SK-N-SH treated with all-trans-retinoic acid at 6 μM for 48 hours (cell line): ENCODE results near the gene RBM34.

Experiments used
- ARNTL ChIP-seq: fragments of 450-650 bp; formaldehyde crosslinking; IDR thresholded peaks from 2 replicates; pipeline ENCODE4 v1.5.0; 2020; ENCODE audit warnings: low read depth, mild to moderate bottlenecking, moderate library complexity, borderline replicate concordance
- CSDC2 ChIP-seq: fragments of 250-450 bp; sonication (Bioruptor Pico); IDR thresholded peaks from 2 replicates; pipeline ENCODE4 v1.5.0; 2020; ENCODE audit warnings: mild to moderate bottlenecking, moderate library complexity
- GLIS3 ChIP-seq: fragments of 250-450 bp; sonication (Bioruptor Pico); IDR thresholded peaks from 2 replicates; pipeline ENCODE4 v1.5.0; 2020; ENCODE audit warnings: mild to moderate bottlenecking, moderate library complexity
- RARB ChIP-seq: fragments of 250-450 bp; sonication (Bioruptor Pico); IDR thresholded peaks from 2 replicates; pipeline ENCODE4 v1.8.0; 2021; ENCODE audit warnings: mild to moderate bottlenecking, moderate library complexity
- SNAI2 ChIP-seq: fragments of 250-450 bp; sonication (Bioruptor Pico); IDR thresholded peaks from 2 replicates; pipeline ENCODE4 v1.5.0; 2020; ENCODE audit warnings: mild to moderate bottlenecking, moderate library complexity
- TOX ChIP-seq: fragments of 250-450 bp; sonication (Bioruptor Pico); IDR thresholded peaks from 2 replicates; pipeline ENCODE4 v1.8.0; 2021; ENCODE audit warnings: mild to moderate bottlenecking, moderate library complexity, borderline replicate concordance
- ZC3H10 ChIP-seq: fragments of 250-450 bp; sonication (Bioruptor Pico); IDR thresholded peaks from 2 replicates; pipeline ENCODE4 v1.5.1; 2021; ENCODE audit warnings: mild to moderate bottlenecking, moderate library complexity
- ZFP3 ChIP-seq: fragments of 250-450 bp; sonication (Bioruptor Pico); IDR thresholded peaks from 2 replicates; pipeline ENCODE4 v1.5.0; 2020; ENCODE audit warnings: mild to moderate bottlenecking, moderate library complexity
- ZFP30 ChIP-seq: fragments of 450-650 bp; formaldehyde crosslinking; IDR thresholded peaks from 2 replicates; pipeline ENCODE4 v1.5.0; 2022; ENCODE audit warnings: mild to moderate bottlenecking, moderate library complexity
- ZNF565 ChIP-seq: fragments of 450-650 bp; formaldehyde crosslinking; conservative IDR thresholded peaks from 2 replicates; pipeline ENCODE4 v1.5.0; 2020; ENCODE audit warnings: low read depth, mild to moderate bottlenecking, moderate library complexity
- ZNF8 ChIP-seq: fragments of 450-650 bp; formaldehyde crosslinking; IDR thresholded peaks from 2 replicates; pipeline ENCODE4 v1.5.0; 2020; ENCODE audit warnings: mild to moderate bottlenecking, moderate library complexity
- TF ChIP-seq, protein P1 (sequence below): fragments of 250-450 bp; sonication (Bioruptor Pico); IDR thresholded peaks from 2 replicates; pipeline ENCODE4 v1.5.1; 2021; ENCODE audit warnings: mild to moderate bottlenecking, moderate library complexity
- TF ChIP-seq, protein P2 (sequence below): fragments of 250-450 bp; sonication (Bioruptor Pico); IDR thresholded peaks from 2 replicates; pipeline ENCODE4 v1.8.0; 2020; ENCODE audit warnings: mild to moderate bottlenecking, moderate library complexity, borderline replicate concordance

DNA sequence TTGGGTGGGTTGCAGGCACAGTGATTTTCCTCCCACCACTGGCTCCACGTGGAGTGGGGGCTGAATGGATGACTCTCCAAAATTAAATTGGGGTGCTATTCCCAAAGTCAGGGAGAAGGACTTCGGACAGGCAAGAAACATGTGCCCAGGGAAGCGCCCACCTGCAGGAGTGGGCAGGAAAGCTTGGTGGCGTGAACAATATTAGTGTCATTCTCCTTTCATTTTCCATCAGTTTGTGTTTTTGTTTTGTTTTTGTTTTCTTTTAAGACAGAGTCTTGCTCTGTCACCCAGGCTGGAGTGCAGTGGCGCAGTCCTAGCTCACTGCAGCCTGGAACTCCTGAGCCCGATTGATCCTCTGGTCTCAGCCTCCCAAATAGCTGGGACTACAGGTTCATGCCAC, 62.5 kb downstream of the RBM34 start:
- TF ChIP-seq TOX (CRISPR knock-in tag) (no peak), RARB (CRISPR knock-in tag) (no peak), ZFP3 (CRISPR knock-in tag) (no peak), ZNF565 (CRISPR knock-in tag) (no peak), ZC3H10 (CRISPR knock-in tag) (no peak), ZNF8 (CRISPR knock-in tag) (no peak), ARNTL (CRISPR knock-in tag) (no peak), CSDC2 (CRISPR knock-in tag) (no peak), SNAI2 (CRISPR knock-in tag) (no peak), ZFP30 (CRISPR knock-in tag) (no peak), GLIS3 (CRISPR knock-in tag) (no peak)
- TF ChIP-seq, protein P1, sequence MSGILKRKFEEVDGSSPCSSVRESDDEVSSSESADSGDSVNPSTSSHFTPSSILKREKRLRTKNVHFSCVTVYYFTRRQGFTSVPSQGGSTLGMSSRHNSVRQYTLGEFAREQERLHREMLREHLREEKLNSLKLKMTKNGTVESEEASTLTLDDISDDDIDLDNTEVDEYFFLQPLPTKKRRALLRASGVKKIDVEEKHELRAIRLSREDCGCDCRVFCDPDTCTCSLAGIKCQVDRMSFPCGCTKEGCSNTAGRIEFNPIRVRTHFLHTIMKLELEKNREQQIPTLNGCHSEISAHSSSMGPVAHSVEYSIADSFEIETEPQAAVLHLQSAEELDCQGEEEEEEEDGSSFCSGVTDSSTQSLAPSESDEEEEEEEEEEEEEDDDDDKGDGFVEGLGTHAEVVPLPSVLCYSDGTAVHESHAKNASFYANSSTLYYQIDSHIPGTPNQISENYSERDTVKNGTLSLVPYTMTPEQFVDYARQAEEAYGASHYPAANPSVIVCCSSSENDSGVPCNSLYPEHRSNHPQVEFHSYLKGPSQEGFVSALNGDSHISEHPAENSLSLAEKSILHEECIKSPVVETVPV (CRISPR knock-in tag), result no peak
- TF ChIP-seq, protein P2, sequence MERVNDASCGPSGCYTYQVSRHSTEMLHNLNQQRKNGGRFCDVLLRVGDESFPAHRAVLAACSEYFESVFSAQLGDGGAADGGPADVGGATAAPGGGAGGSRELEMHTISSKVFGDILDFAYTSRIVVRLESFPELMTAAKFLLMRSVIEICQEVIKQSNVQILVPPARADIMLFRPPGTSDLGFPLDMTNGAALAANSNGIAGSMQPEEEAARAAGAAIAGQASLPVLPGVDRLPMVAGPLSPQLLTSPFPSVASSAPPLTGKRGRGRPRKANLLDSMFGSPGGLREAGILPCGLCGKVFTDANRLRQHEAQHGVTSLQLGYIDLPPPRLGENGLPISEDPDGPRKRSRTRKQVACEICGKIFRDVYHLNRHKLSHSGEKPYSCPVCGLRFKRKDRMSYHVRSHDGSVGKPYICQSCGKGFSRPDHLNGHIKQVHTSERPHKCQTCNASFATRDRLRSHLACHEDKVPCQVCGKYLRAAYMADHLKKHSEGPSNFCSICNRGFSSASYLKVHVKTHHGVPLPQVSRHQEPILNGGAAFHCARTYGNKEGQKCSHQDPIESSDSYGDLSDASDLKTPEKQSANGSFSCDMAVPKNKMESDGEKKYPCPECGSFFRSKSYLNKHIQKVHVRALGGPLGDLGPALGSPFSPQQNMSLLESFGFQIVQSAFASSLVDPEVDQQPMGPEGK (CRISPR knock-in tag), result no peak
